Heart left ventricle (tissue), 16 donors: ENCODE measurements around the gene HMX1. TPM values are rescaled to one million over a fixed set of nuclear protein-coding genes. Genes with fewer than 3 reads are reported as not detected.
A peak's percentile ranks its signal among the peaks of the same experiment; 100 is the strongest.

Source experiments
- ATAC-seq, 4 donors: fragments of 200-7000 bp; cut with Tn5 transposase; one replicate each; pipeline ENCODE4 v1.9.1; 2020 to 2022; ENCODE audit warnings: moderate library complexity in 4 of 4, mild to moderate bottlenecking in 3 of 4, moderate number of reproducible peaks in 1 of 4
- DNase-seq, 5 donors: peaks; one replicate each; pipeline ENCODE4 v3.0.0-alpha.2; 2020
- H3K27ac ChIP-seq, 12 donors: fragments of 200-600 bp; sonication (generic) in 4 of 12; one replicate each; pipeline versions ENCODE4 v1.5.0 to v1.8.0; 2016 to 2022; ENCODE audit warnings: mild to moderate bottlenecking in 2 of 12
- H3K27me3 ChIP-seq, 9 donors: fragments of 200-600 bp; sonication (generic) in 2 of 9; one replicate each; pipeline versions ENCODE4 v1.5.1 to v1.8.0; 2016 to 2022; ENCODE audit warnings: mild to moderate bottlenecking in 3 of 9
- H3K36me3 ChIP-seq, 9 donors: fragments of 200-600 bp; sonication (generic) in 2 of 9; one replicate each; pipeline versions ENCODE4 v1.5.0 to v1.8.0; 2018 to 2022; ENCODE audit warnings: mild to moderate bottlenecking in 2 of 9
- H3K4me1 ChIP-seq, 12 donors: fragments of 200-600 bp; sonication (generic) in 4 of 12; one replicate each; pipeline versions ENCODE4 v1.5.0 to v1.8.0; 2016 to 2022; ENCODE audit warnings: mild to moderate bottlenecking in 3 of 12
- H3K4me3 ChIP-seq, 12 donors: fragments of 200-600 bp; sonication (generic) in 4 of 12; one replicate each; pipeline versions ENCODE4 v1.5.0 to v1.8.0; 2017 to 2022; ENCODE audit warnings: mild to moderate bottlenecking in 9 of 12, moderate library complexity in 4 of 12
- H3K9me3 ChIP-seq, 12 donors: fragments of 200-600 bp; sonication (generic) in 4 of 12; one replicate each; pipeline versions ENCODE4 v1.5.0 to v1.8.0; 2016 to 2022; ENCODE audit warnings: mild to moderate bottlenecking in 1 of 12
- POLR2A ChIP-seq, 2 donors: fragments of 450-650 bp; IDR thresholded peaks; one replicate each; pipeline ENCODE4 v1.6.1; 2017; ENCODE audit warnings: antibody characterized with exemption in 2 of 2, mild to moderate bottlenecking in 2 of 2, moderate library complexity in 2 of 2
- WGBS, 4 donors: extraction: QIAGEN DNeasy Blood & Tissue Kit in 2 of 4; methylation state at CpG; one replicate each; pipeline versions ENCODE4 v1.1.5 to v1.1.7; 2013 to 2018; 5-methylcytosine and 5-hydroxymethylcytosine counted together
- intact Hi-C, 10 donors: fragments of 100-400 bp; cut with DNase I; formaldehyde crosslinking; loops; one replicate each; pipeline versions ENCODE4 v1.11.1 to v1.14.2; 2022
- polyA plus RNA-seq, 2 donors: library from polyadenylated mRNA; stranded (reverse); fragments of 200-250 nt; gene quantifications; one replicate each; pipeline ENCODE4 v1.2.3, GENCODE V29; 2013
- total RNA-seq, 9 donors: library from RNA; depleted of rRNA in 2 of 9; stranded (reverse); fragments of >200 nt in 2 of 9; fragmentation: NEBNext Ultra II Directional in 3 of 9; extraction: Animal tissue kit (Norgen Biotek cat#: 25700) in 3 of 9; gene quantifications; one replicate each; pipeline versions ENCODE4 v1.1.0 to v1.2.4, GENCODE V29; 2016 to 2023
- donor health status: ischemic (EF 13 %, LVEDD 7.1; RV severe dilation, severe dysfunction).
- donor health status: healthy with polysubstance abuse.
- donor health status: DM: no; HTN: yes; CAD: no.
- donor health status: DM: no; HTN: no; CAD: no.
- donor health status: ischemic (EF 25% LVEDD 6.9; RV normal size, moderate dysfunction).
- donor health status: ischemic (EF 25% LVEDD 5.7; RV mildly dilated, moderate dysfunction).
- donor health status: healthy.
- donor health status: DM: yes; HTN: yes; CAD: no.
- donor health status: ischemic (EF 35%, LVEDD 5.7; RV mildly dilated, moderate dysfunction).
- donor health status: nonischemic (EF 11% LVEDD 7.7; RV severe dilation, severe dysfunction).
- donor health status: DM: yes; HTN: yes; CAD: no.
- donor health status: PGD.
- donor health status: ischemic (EF 29% LVEDD 5.4; RV normal size, mild dysfunction).
- donor health status: nonischemic (EF 23%, LVEDD 6.1; RV moderate dilation, normal function).

Gene HMX1
- total and polyA plus RNA-seq, 11 donors: 0.25 TPM; not detected in 10

GRCh38 chr4:8817096-8817812 lies 54.4 kb downstream of the HMX1 start:
- peak in 3 of 5 donors; percentile 1 to 13 (median 2) for DNase-seq
- Histone ChIP-seq H3K4me3 (no peak overlapping the region), H3K27me3 (peaks cover 0 to 42% (median 5%) of the 10 kb centered on the region in 9 donors), H3K9me3 (no peaks in the 10 kb centered on the region), H3K27ac (no peak overlapping the region), H3K36me3 (no peaks in the 10 kb centered on the region), H3K4me1 (no peaks in the 10 kb centered on the region)
- intact Hi-C loops: no loop called here
- no peak for TF ChIP-seq POLR2A (IDR thresholded peaks at IDR 0.05)
- 72 to 80% (median 76%) methylated on average over 13 of the region's 13 CpGs for WGBS, 4 donors
- no peak for ATAC-seq
